IMR-90 (cell line): ENCODE measurements around the gene EPHX1. TPM values are rescaled to one million over a fixed set of nuclear protein-coding genes. Genes with fewer than 3 reads are reported as not detected.

ENCODE experiments used
- ATAC-seq: fragments of 200-7000 bp; cut with Tn5 transposase; 2 replicates; pipeline ENCODE4 v1.9.1; 2020; ENCODE audit warnings: low read depth, mild to moderate bottlenecking, moderate library complexity
- BruUV-seq: library from RNA; stranded (reverse); fragments of 400-500 nt; replicated peaks from 2 replicates; lab custom pipeline; 2021; lab: Mats Ljungman, UMichigan
- CTCF ChIA-PET: fragments of 300-600 bp; formaldehyde crosslinking; extraction: SDS; loops from one replicate; lab custom pipeline; 2021; ENCODE audit warnings: antibody characterized with exemption; lab: Yijun Ruan, JAX
- POLR2A ChIA-PET: fragments of 300-600 bp; sonication (Branson Sonifier 250); formaldehyde crosslinking; loops from one replicate; lab custom pipeline; 2022; ENCODE audit warnings: antibody characterized with exemption; ENCODE audit not compliant: unreplicated experiment; lab: Charles Lee
- DNase-seq: peaks from one replicate; pipeline ENCODE4 v3.0.0; 2013
- H2AFZ ChIP-seq: replicated peaks from 2 replicates; pipeline ENCODE3; 2013; ENCODE audit warnings: low read length, mild to moderate bottlenecking; ENCODE audit not compliant: poor library complexity
- H2AK5ac ChIP-seq: 2 replicates; pipeline ENCODE4 v1.6.1; 2013; ENCODE audit warnings: low read depth, low read length, inconsistent platforms
- H2AK9ac ChIP-seq: replicated peaks from 2 replicates; pipeline ENCODE3; 2013; ENCODE audit warnings: mild to moderate bottlenecking, low read depth, low read length, moderate library complexity; ENCODE audit not compliant: poor library complexity
- H2BK120ac ChIP-seq: 2 replicates; pipeline ENCODE4 v1.6.1; 2013; ENCODE audit warnings: low read depth, low read length, inconsistent platforms
- H2BK15ac ChIP-seq: 3 replicates; pipeline ENCODE4 v1.6.1; 2013; ENCODE audit warnings: low read depth, low read length, inconsistent platforms
- H2BK20ac ChIP-seq: 2 replicates; pipeline ENCODE4 v1.6.1; 2013; ENCODE audit warnings: low read depth, mild to moderate bottlenecking, inconsistent platforms, low read length, moderate library complexity
- H2BK5ac ChIP-seq: 2 replicates; pipeline ENCODE4 v1.6.1; 2013; ENCODE audit warnings: mild to moderate bottlenecking, low read depth, low read length, inconsistent platforms; ENCODE audit not compliant: poor library complexity, severe bottlenecking
- H3K14ac ChIP-seq: replicated peaks from 2 replicates; pipeline ENCODE4 v1.6.1; 2013; ENCODE audit warnings: low read depth, low read length, inconsistent platforms
- H3K18ac ChIP-seq: 2 replicates; pipeline ENCODE4 v1.6.1; 2013; ENCODE audit warnings: low read depth, low read length, control low read depth
- H3K23ac ChIP-seq: 2 replicates; pipeline ENCODE4 v1.6.1; 2013; ENCODE audit warnings: low read depth, low read length, inconsistent platforms
- H3K27ac ChIP-seq: 2 replicates; pipeline ENCODE4 v1.5.1; 2013; ENCODE audit warnings: mild to moderate bottlenecking, control low read depth, low read length; ENCODE audit not compliant: insufficient read depth
- H3K27me3 ChIP-seq: 2 replicates; pipeline ENCODE4 v1.6.1; 2013; ENCODE audit warnings: low read length; ENCODE audit not compliant: control insufficient read depth, insufficient read depth
- H3K36me3 ChIP-seq: 2 replicates; pipeline ENCODE4 v1.6.1; 2013; ENCODE audit warnings: low read length, mixed read lengths; ENCODE audit not compliant: control insufficient read depth, insufficient read depth
- H3K4ac ChIP-seq: 2 replicates; pipeline ENCODE4 v1.6.1; 2013; ENCODE audit warnings: low read depth, low read length, inconsistent platforms
- H3K4me1 ChIP-seq: 2 replicates; pipeline ENCODE4 v1.6.1; 2013; ENCODE audit warnings: low read length, mixed read lengths; ENCODE audit not compliant: control insufficient read depth, insufficient read depth
- H3K4me2 ChIP-seq: 2 replicates; pipeline ENCODE4 v1.6.1; 2013; ENCODE audit warnings: low read depth, mild to moderate bottlenecking, control low read depth, low read length, moderate library complexity
- H3K4me3 ChIP-seq: 2 replicates; pipeline ENCODE4 v1.5.1; 2013; ENCODE audit warnings: low read depth, mild to moderate bottlenecking, control low read depth, low read length, moderate library complexity; ENCODE audit not compliant: insufficient read depth
- H3K56ac ChIP-seq: 2 replicates; pipeline ENCODE4 v1.6.1; 2013; ENCODE audit warnings: low read length, inconsistent platforms; ENCODE audit not compliant: insufficient read depth; ENCODE audit errors: extremely low read depth
- H3K79me1 ChIP-seq, 2 experiments: 2 replicates each; pipeline ENCODE4 v1.6.1; 2013; ENCODE audit warnings: low read length in 2 of 2, inconsistent platforms in 1 of 2, low read depth in 1 of 2
- H3K9ac ChIP-seq: 2 replicates; pipeline ENCODE4 v1.6.1; 2013; ENCODE audit warnings: low read depth, low read length, control low read depth
- H3K9me1 ChIP-seq: 2 replicates; pipeline ENCODE4 v1.6.1; 2013; ENCODE audit warnings: low read length, inconsistent platforms; ENCODE audit not compliant: insufficient read depth
- H3K9me3 ChIP-seq: 2 replicates; pipeline ENCODE4 v1.6.1; 2013; ENCODE audit warnings: low read length; ENCODE audit not compliant: control insufficient read depth, insufficient read depth
- H4K20me1 ChIP-seq: 2 replicates; pipeline ENCODE4 v1.6.1; 2013; ENCODE audit warnings: low read length, inconsistent platforms; ENCODE audit not compliant: insufficient read depth
- H4K5ac ChIP-seq: 2 replicates; pipeline ENCODE4 v1.6.1; 2013; ENCODE audit warnings: mild to moderate bottlenecking, low read depth, low read length, control low read depth
- H4K8ac ChIP-seq, 2 experiments: 2 replicates each; pipeline ENCODE4 v1.6.1; 2013; ENCODE audit warnings: low read depth in 2 of 2, low read length in 2 of 2, control low read depth in 1 of 2, inconsistent platforms in 1 of 2
- H4K91ac ChIP-seq: 2 replicates; pipeline ENCODE4 v1.6.1; 2013; ENCODE audit warnings: low read depth, low read length, inconsistent platforms; ENCODE audit not compliant: insufficient read depth
- MAZ ChIP-seq: IDR thresholded peaks from 2 replicates; pipeline ENCODE4 v1.6.1; 2012; ENCODE audit warnings: low read depth, mild to moderate bottlenecking, low read length, improper control_type of control experiment, moderate library complexity, borderline replicate concordance
- RFX5 ChIP-seq: IDR thresholded peaks from 2 replicates; pipeline ENCODE4 v1.8.0; 2012; ENCODE audit warnings: low read depth, mild to moderate bottlenecking, low read length, moderate library complexity
- WGBS, 2 experiments: methylation state at CpG; one replicate each; pipeline versions ENCODE4 v1.1.5 to v1.1.7; 2013; ENCODE audit warnings: missing lambda C conversion rate in 2 of 2; ENCODE audit not compliant: insufficient read length in 1 of 2; ENCODE audit errors: extremely low coverage in 2 of 2; 5-methylcytosine and 5-hydroxymethylcytosine counted together
- dilution Hi-C: fragments of 300-500 bp; cut with HindIII; formaldehyde crosslinking; loops from one replicate; pipeline ENCODE4 v1.14.3; 2018; ENCODE audit warnings: low sequenced_read_pairs; ENCODE audit not compliant: unreplicated experiment
- in situ Hi-C: fragments of 300-500 bp; cut with MboI; formaldehyde crosslinking; loops from 3 replicates; pipeline ENCODE4 v1.14.3; 2019; ENCODE audit warnings: low sequenced_read_pairs, inconsistent platforms, mixed read lengths
- intact Hi-C: fragments of 100-400 bp; cut with micrococcal nuclease; formaldehyde crosslinking; loops from 2 replicates; pipeline ENCODE4 v1.10.0; 2022
- polyA plus RNA-seq, 3 experiments: library from polyadenylated mRNA; depleted of rRNA; stranded (reverse); fragments of >200 nt; gene quantifications; 2 replicates each; pipeline ENCODE4 v1.2.3, GENCODE V29; 2012; ENCODE audit warnings: low replicate concordance in 1 of 3
- total RNA-seq: library from RNA; depleted of rRNA; stranded (reverse); fragments of >200 nt; gene quantifications from 2 replicates; pipeline ENCODE4 v1.2.3, GENCODE V29; 2012
- TF ChIP-seq, protein P1 (sequence below): fragments of 150-350 bp; IDR thresholded peaks from 2 replicates; pipeline ENCODE4 v1.6.1; 2016; ENCODE audit warnings: low read depth, mild to moderate bottlenecking, low read length, moderate library complexity, borderline replicate concordance
- TF ChIP-seq, protein P2 (sequence below): conservative IDR thresholded peaks from 2 replicates; pipeline ENCODE4 v1.5.1; 2012; ENCODE audit warnings: mild to moderate bottlenecking, low read depth, low read length, improper control_type of control experiment
- TF ChIP-seq, protein P3 (sequence below): fragments of 150-350 bp; IDR thresholded peaks from 2 replicates; pipeline ENCODE4 v1.6.1; 2017; ENCODE audit warnings: mild to moderate bottlenecking, antibody characterized with exemption, low read length, low read depth

The EPHX1 gene
- total and polyA plus RNA-seq, 2 of the 4 experiments (the other 2 are of a cell fraction): 20.3 to 46.3 TPM

DNA sequence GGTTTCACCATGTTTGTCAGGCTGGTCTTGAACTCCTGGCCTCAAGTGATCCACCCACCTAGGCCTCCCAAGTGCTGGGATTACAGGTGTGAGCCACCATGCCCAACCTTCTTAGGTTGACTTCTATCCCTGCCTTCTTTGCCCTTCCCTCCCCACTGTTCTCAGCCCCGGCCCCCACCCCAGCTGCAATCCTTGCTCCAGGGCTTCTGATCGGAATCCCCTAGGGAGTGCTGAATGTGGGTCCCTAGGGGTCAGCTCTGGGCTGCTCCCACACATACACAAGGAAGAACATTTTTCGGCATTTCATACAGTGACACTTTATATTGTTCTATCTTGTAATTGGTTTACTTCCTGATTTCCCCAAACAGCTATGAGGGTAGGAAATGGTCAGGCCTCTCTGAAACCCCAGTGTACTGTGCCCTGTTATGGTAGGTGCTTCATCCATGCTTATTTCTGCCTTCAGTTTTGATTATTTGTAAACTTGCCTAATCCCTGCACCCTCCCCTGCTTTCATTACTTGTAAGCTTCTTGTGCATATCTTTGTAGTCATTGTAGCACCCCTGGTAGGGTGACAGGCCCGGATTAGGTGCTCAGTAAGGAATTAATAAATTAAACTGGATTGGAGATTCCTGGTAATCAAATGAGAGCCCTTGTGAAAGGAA, 38.1 kb upstream of the EPHX1 start:
- peak overlapping the region; percentile 20; the same call in 1 of the 2 replicates for H3K27ac ChIP-seq
- H3K18ac ChIP-seq: peak overlapping the region; percentile 10
- in situ Hi-C loops: no loop called here
- peak overlapping the region; percentile 62 for H4K5ac ChIP-seq
- H3K36me3 ChIP-seq: no peaks in the 10 kb centered on the region
- CTCF ChIA-PET: interaction anchor here (0.6 to 2.8 kb wide), 25 partner anchors 9 to 297 kb away, joined by 3 to 23 read pairs (median 4); partner anchors contain the start of gene ENAH
- peak overlapping the region; percentile 62 for H4K91ac ChIP-seq
- H3K56ac ChIP-seq: peak overlapping the region; percentile 13; the same call in 1 of the 2 replicates
- TF ChIP-seq, protein P1, sequence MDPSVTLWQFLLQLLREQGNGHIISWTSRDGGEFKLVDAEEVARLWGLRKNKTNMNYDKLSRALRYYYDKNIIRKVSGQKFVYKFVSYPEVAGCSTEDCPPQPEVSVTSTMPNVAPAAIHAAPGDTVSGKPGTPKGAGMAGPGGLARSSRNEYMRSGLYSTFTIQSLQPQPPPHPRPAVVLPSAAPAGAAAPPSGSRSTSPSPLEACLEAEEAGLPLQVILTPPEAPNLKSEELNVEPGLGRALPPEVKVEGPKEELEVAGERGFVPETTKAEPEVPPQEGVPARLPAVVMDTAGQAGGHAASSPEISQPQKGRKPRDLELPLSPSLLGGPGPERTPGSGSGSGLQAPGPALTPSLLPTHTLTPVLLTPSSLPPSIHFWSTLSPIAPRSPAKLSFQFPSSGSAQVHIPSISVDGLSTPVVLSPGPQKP: no peak
- TF ChIP-seq RFX5: no peak
- TF ChIP-seq, protein P2, sequence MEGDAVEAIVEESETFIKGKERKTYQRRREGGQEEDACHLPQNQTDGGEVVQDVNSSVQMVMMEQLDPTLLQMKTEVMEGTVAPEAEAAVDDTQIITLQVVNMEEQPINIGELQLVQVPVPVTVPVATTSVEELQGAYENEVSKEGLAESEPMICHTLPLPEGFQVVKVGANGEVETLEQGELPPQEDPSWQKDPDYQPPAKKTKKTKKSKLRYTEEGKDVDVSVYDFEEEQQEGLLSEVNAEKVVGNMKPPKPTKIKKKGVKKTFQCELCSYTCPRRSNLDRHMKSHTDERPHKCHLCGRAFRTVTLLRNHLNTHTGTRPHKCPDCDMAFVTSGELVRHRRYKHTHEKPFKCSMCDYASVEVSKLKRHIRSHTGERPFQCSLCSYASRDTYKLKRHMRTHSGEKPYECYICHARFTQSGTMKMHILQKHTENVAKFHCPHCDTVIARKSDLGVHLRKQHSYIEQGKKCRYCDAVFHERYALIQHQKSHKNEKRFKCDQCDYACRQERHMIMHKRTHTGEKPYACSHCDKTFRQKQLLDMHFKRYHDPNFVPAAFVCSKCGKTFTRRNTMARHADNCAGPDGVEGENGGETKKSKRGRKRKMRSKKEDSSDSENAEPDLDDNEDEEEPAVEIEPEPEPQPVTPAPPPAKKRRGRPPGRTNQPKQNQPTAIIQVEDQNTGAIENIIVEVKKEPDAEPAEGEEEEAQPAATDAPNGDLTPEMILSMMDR: no peak
- TF ChIP-seq MAZ: no peak
- TF ChIP-seq, protein P3, sequence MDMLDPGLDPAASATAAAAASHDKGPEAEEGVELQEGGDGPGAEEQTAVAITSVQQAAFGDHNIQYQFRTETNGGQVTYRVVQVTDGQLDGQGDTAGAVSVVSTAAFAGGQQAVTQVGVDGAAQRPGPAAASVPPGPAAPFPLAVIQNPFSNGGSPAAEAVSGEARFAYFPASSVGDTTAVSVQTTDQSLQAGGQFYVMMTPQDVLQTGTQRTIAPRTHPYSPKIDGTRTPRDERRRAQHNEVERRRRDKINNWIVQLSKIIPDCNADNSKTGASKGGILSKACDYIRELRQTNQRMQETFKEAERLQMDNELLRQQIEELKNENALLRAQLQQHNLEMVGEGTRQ: no peak
- no peak overlapping the region for H3K4me2 ChIP-seq
- peaks cover 0 to 6% of the 10 kb centered on the region in 2 experiments; a peak in 1 of 4 replicates for H3K79me1 ChIP-seq
- no peaks in the 10 kb centered on the region for H3K9me3 ChIP-seq
- no peak overlapping the region for H3K4me3 ChIP-seq
- H2BK120ac ChIP-seq: peak overlapping the region; percentile 76
- intact Hi-C loops: loop anchor here (1.0 to 5.0 kb wide), 7 partner anchors 74 to 296 kb away; partner anchors contain the start of gene ENAH
- peak overlapping the region; percentile 5 for H2AFZ ChIP-seq
- peak overlapping the region; percentile 14 to 70; a peak in 2 of 4 replicates for H4K8ac ChIP-seq
- BruUV-seq: no TSS peak
- H2BK15ac ChIP-seq: peak overlapping the region; percentile 1; the same call in 2 of the 3 replicates
- H3K23ac ChIP-seq: peak overlapping the region; percentile 41; the same call in 1 of the 2 replicates
- peak overlapping the region; percentile 23; the same call in 1 of the 2 replicates for H3K14ac ChIP-seq
- ATAC-seq (peak; percentile 7), DNase-seq (no peak)
- H3K9ac ChIP-seq: 0 out of 2 replicates have a peak overlapping the region, but pooled peaks have one; percentile 5
- no peak overlapping the region for H2AK9ac ChIP-seq
- H3K27me3 ChIP-seq: no peaks in the 10 kb centered on the region
- H2BK5ac ChIP-seq: peak overlapping the region; percentile 36
- POLR2A ChIA-PET: interaction anchor here (1.4 kb wide), 1 partner anchor 116 kb away, joined by 3 read pairs; no protein-coding TSS in a partner anchor
- WGBS, 2 experiments: no CpG with 5 or more reads among the region's 4 CpGs
- H3K4ac ChIP-seq: peak overlapping the region; percentile 54
- peak overlapping the region; percentile 63 for H2BK20ac ChIP-seq
- peaks cover 14% of the 10 kb centered on the region for H3K9me1 ChIP-seq
- H4K20me1 ChIP-seq: peaks cover 4% of the 10 kb centered on the region; the same call in 1 of the 2 replicates
- H2AK5ac ChIP-seq: peak overlapping the region; percentile 38; the same call in 1 of the 2 replicates
- dilution Hi-C loops: no loop called here
- peaks cover 20% of the 10 kb centered on the region for H3K4me1 ChIP-seq
